ENCODE measurements around the gene TASOR.
"Not testable (repeated sequence)": the region's sequence is repeated elsewhere in the genome, so short reads cannot be mapped to it uniquely, and the experiment has no call there.

Gene TASOR

GRCh38 chr3:56702490-56703315 lies 19.6 kb upstream of the TASOR start:
- Histone ChIP-seq H3K27ac (ENCODE audit: low read length) (no peak overlapping the region), H3K9me3 (ENCODE audit: control insufficient read depth in 1 of 2, low read length in 2 of 2) (no peaks in the 10 kb centered on the region), H3K4me1 (ENCODE audit: control insufficient read depth in 1 of 2, insufficient read depth in 2 of 2, low read length in 2 of 2) (no peaks in the 10 kb centered on the region), H3K36me3 (ENCODE audit: control insufficient read depth in 1 of 2, insufficient read depth in 2 of 2, low read length in 2 of 2) (no peaks in the 10 kb centered on the region), H3K27me3 (ENCODE audit: low read depth, low read length) (no peaks in the 10 kb centered on the region), H3K4me3 (ENCODE audit: low read depth in 1 of 2, low read length in 2 of 2) (no peak overlapping the region)

- no peaks in the 10 kb centered on the region for H3K27me3 ChIP-seq (ENCODE audit: low read depth, low read length)
- H3K4me1 ChIP-seq (ENCODE audit: control insufficient read depth in 1 of 2, insufficient read depth in 2 of 2, low read length in 2 of 2) = no peaks in the 10 kb centered on the region
- no peaks in the 10 kb centered on the region for H3K36me3 ChIP-seq (ENCODE audit: control insufficient read depth in 1 of 2, insufficient read depth in 2 of 2, low read length in 2 of 2)
- no peaks in the 10 kb centered on the region for H3K9me3 ChIP-seq (ENCODE audit: control insufficient read depth in 1 of 2, low read length in 2 of 2)
- no peak overlapping the region for H3K27ac ChIP-seq (ENCODE audit: low read length)
- no peak overlapping the region for H3K4me3 ChIP-seq (ENCODE audit: low read depth in 1 of 2, low read length in 2 of 2)
Measured at GRCh38 chr3:56700151-56700550, 17.1 kb upstream of the TASOR start.

GRCh38 chr3:56694867-56695683 lies 12.0 kb upstream of the TASOR start:
- no peaks in the 10 kb centered on the region for H3K4me1 ChIP-seq (ENCODE audit: control insufficient read depth in 1 of 2, insufficient read depth in 2 of 2, low read length in 2 of 2)
- H3K27me3 ChIP-seq (ENCODE audit: low read depth, low read length) = no peaks in the 10 kb centered on the region
- no peaks in the 10 kb centered on the region for H3K36me3 ChIP-seq (ENCODE audit: control insufficient read depth in 1 of 2, insufficient read depth in 2 of 2, low read length in 2 of 2)
- H3K9me3 ChIP-seq (ENCODE audit: control insufficient read depth in 1 of 2, low read length in 2 of 2) = no peaks in the 10 kb centered on the region
- H3K27ac ChIP-seq (ENCODE audit: low read length) = no peak overlapping the region
- no peak overlapping the region for H3K4me3 ChIP-seq (ENCODE audit: low read depth in 1 of 2, low read length in 2 of 2)

- no peaks in the 10 kb centered on the region for H3K9me3 ChIP-seq (ENCODE audit: control insufficient read depth in 1 of 2, low read length in 2 of 2)
- H3K4me3 ChIP-seq (ENCODE audit: low read depth in 1 of 2, low read length in 2 of 2) = no peak overlapping the region
- no peaks in the 10 kb centered on the region for H3K36me3 ChIP-seq (ENCODE audit: control insufficient read depth in 1 of 2, insufficient read depth in 2 of 2, low read length in 2 of 2)
- H3K27me3 ChIP-seq (ENCODE audit: low read depth, low read length) = no peaks in the 10 kb centered on the region
- H3K4me1 ChIP-seq (ENCODE audit: control insufficient read depth in 1 of 2, insufficient read depth in 2 of 2, low read length in 2 of 2) = no peaks in the 10 kb centered on the region
- no peak overlapping the region for H3K27ac ChIP-seq (ENCODE audit: low read length)
Measured at GRCh38 chr3:56693750-56694149, 10.7 kb upstream of the TASOR start.

- H3K27ac ChIP-seq (ENCODE audit: low read length); H3K9me3 ChIP-seq (ENCODE audit: control insufficient read depth in 1 of 2, low read length in 2 of 2); H3K27me3 ChIP-seq (ENCODE audit: low read depth, low read length); H3K4me3 ChIP-seq (ENCODE audit: low read depth in 1 of 2, low read length in 2 of 2); H3K36me3 ChIP-seq (ENCODE audit: control insufficient read depth in 1 of 2, insufficient read depth in 2 of 2, low read length in 2 of 2); H3K4me1 ChIP-seq (ENCODE audit: control insufficient read depth in 1 of 2, insufficient read depth in 2 of 2, low read length in 2 of 2): not testable (repeated sequence)
Measured at GRCh38 chr3:56692520-56693433, 9.7 kb upstream of the TASOR start.

- H3K4me1 ChIP-seq (ENCODE audit: control insufficient read depth in 1 of 2, insufficient read depth in 2 of 2, low read length in 2 of 2); H3K27ac ChIP-seq (ENCODE audit: low read length): not testable (repeated sequence)
Measured at GRCh38 chr3:56692001-56692365, 8.9 kb upstream of the TASOR start.

GRCh38 chr3:56691165-56692000 lies 8.3 kb upstream of the TASOR start:
- Histone ChIP-seq H3K4me3 (ENCODE audit: low read depth in 1 of 2, low read length in 2 of 2) (no peak overlapping the region), H3K27ac (ENCODE audit: low read length) (no peak overlapping the region), H3K27me3 (ENCODE audit: low read depth, low read length) (no peaks in the 10 kb centered on the region), H3K9me3 (ENCODE audit: control insufficient read depth in 1 of 2, low read length in 2 of 2) (no peaks in the 10 kb centered on the region), H3K36me3 (ENCODE audit: control insufficient read depth in 1 of 2, insufficient read depth in 2 of 2, low read length in 2 of 2) (no peaks in the 10 kb centered on the region), H3K4me1 (ENCODE audit: control insufficient read depth in 1 of 2, insufficient read depth in 2 of 2, low read length in 2 of 2) (no peaks in the 10 kb centered on the region)

More at GRCh38 chr3:56692001-56692365, 8.9 kb upstream of the TASOR start:
- H3K27me3 ChIP-seq (ENCODE audit: low read depth, low read length); H3K4me3 ChIP-seq (ENCODE audit: low read depth in 1 of 2, low read length in 2 of 2); H3K36me3 ChIP-seq (ENCODE audit: control insufficient read depth in 1 of 2, insufficient read depth in 2 of 2, low read length in 2 of 2); H3K9me3 ChIP-seq (ENCODE audit: control insufficient read depth in 1 of 2, low read length in 2 of 2): not testable (repeated sequence)

GRCh38 chr3:56689303-56689702 lies 6.2 kb upstream of the TASOR start:
- Histone ChIP-seq H3K27me3 (ENCODE audit: low read depth, low read length) (no peaks in the 10 kb centered on the region), H3K9me3 (ENCODE audit: control insufficient read depth in 1 of 2, low read length in 2 of 2) (no peaks in the 10 kb centered on the region), H3K36me3 (ENCODE audit: control insufficient read depth in 1 of 2, insufficient read depth in 2 of 2, low read length in 2 of 2) (no peaks in the 10 kb centered on the region), H3K4me3 (ENCODE audit: low read depth in 1 of 2, low read length in 2 of 2) (no peak overlapping the region), H3K4me1 (ENCODE audit: control insufficient read depth in 1 of 2, insufficient read depth in 2 of 2, low read length in 2 of 2) (no peaks in the 10 kb centered on the region), H3K27ac (ENCODE audit: low read length) (no peak overlapping the region)

- Histone ChIP-seq H3K27me3 (ENCODE audit: low read depth, low read length) (no peaks in the 10 kb centered on the region), H3K4me1 (ENCODE audit: control insufficient read depth in 1 of 2, insufficient read depth in 2 of 2, low read length in 2 of 2) (no peaks in the 10 kb centered on the region), H3K27ac (ENCODE audit: low read length) (no peak overlapping the region), H3K9me3 (ENCODE audit: control insufficient read depth in 1 of 2, low read length in 2 of 2) (peaks cover 0 to 3% of the 10 kb centered on the region in 2 donors), H3K4me3 (ENCODE audit: low read depth in 1 of 2, low read length in 2 of 2) (no peak overlapping the region), H3K36me3 (ENCODE audit: control insufficient read depth in 1 of 2, insufficient read depth in 2 of 2, low read length in 2 of 2) (no peaks in the 10 kb centered on the region)
Measured at GRCh38 chr3:56688191-56688590, 5.1 kb upstream of the TASOR start.

GRCh38 chr3:56684029-56684428 lies 964 bp upstream of the TASOR start:
- peaks cover 0 to 3% of the 10 kb centered on the region in 2 donors for H3K9me3 ChIP-seq (ENCODE audit: control insufficient read depth in 1 of 2, low read length in 2 of 2)
- peaks cover 9 to 22% of the 10 kb centered on the region in 2 donors for H3K4me1 ChIP-seq (ENCODE audit: control insufficient read depth in 1 of 2, insufficient read depth in 2 of 2, low read length in 2 of 2)
- no peak overlapping the region for H3K4me3 ChIP-seq (ENCODE audit: low read depth in 1 of 2, low read length in 2 of 2)
- H3K27me3 ChIP-seq (ENCODE audit: low read depth, low read length) = no peaks in the 10 kb centered on the region
- H3K27ac ChIP-seq (ENCODE audit: low read length) = no peak overlapping the region
- H3K36me3 ChIP-seq (ENCODE audit: control insufficient read depth in 1 of 2, insufficient read depth in 2 of 2, low read length in 2 of 2) = no peaks in the 10 kb centered on the region

Data from muscle layer of duodenum (tissue), 2 donors.